ENCODE measurements around the gene PXYLP1.
"Not testable (repeated sequence)": the region's sequence is repeated elsewhere in the genome, so short reads cannot be mapped to it uniquely, and the experiment has no call there.

PXYLP1 gene

DNA sequence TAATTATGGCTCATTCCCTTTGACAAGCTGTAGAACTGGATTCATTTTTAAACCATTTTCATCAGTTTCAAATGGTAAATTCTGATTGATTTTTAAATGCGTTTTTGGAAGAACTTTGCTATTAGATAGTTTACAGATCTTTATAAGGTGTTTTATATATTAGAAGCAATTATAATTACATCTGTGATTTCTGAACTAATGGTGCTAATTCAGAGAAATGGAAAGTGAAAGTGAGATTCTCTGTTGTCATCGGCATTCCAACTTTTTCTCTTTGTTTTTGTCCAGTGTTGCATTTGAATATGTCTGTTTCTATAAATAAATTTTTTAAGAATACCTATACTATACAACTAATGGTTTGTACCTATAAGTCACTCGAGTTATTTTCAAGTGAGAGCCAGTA, 62.7 kb downstream of the PXYLP1 start:
- no peak for DNase-seq (ENCODE audit: low read depth)

DNA sequence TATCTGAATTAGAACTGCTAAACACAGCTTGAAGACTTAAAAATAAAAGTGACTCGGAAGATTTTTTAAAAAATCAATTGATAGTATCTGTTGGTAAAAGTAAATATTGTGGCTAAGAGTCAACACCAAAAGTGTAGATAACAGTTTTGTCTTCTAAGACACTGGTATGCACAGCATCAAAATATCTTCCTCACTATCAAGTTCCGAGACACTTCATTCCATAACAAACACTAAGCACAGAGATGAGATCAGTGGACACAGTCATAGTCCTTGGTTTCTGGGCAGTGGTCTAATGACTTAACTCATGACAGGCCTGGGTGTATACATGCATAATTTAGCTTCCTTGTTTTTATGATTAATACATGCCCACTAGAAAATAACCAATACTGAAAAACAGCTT, 63.2 kb downstream of the PXYLP1 start:
- DNase-seq (ENCODE audit: low read depth) = no peak

DNA sequence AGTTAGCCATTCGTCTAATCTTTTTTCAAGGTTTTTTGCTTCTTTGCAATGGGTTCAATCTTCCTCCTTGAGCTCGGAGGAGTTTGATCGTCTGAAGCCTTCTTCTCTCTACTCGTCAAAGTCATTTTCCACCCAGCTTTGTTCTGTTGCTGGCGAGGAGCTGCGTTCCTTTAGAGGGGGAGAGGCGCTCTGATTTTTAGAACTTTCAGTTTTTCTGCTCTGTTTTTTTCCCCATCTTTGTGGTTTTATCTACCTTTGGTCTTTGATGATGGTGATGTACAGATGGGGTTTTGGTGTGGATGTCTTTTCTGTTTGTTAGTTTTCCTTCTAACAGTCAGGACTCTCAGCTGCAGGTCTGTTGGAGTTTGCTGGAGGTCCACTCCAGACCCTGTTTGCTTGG, 68.8 kb downstream of the PXYLP1 start:
- DNase-seq (ENCODE audit: low read depth) = not testable (repeated sequence)

DNA sequence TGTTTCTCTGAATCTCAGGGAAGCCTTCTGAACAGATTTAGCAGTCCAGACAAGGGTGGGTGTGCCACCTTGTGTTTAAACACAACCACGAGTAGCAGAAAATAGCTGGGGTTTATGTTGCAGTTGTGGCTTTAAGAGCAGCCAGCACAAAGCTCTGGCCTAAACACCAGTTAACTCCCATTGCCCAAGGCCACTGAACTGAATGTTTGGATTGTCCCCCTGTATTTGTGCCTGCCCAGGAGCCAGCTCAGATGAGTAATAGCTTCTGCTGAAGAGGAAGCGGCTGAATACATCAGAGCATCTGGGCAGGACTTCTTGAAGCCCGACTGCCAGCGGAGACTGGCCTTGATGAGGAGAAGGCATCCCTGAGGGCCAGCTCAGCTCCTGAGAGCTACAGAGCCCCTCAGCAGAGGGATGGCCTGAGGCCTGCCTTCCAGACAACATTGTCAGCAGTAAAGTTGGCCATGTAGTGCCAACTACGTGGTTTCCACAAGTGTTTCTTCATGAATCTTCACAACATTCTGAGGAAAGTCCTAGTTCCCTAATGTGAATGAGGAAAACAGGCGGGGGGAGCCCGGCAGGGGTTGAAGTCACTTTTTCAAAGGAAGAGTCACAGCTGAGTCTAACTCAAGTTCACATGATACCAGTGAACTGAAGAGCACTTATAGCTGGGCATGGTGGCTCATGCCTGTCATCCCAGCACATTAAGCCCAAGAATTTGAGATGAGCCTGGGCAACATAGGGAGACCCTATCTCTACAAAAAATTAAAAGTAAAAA, 70.9 kb downstream of the PXYLP1 start:
- DNase-seq (ENCODE audit: low read depth) = no peak

DNA sequence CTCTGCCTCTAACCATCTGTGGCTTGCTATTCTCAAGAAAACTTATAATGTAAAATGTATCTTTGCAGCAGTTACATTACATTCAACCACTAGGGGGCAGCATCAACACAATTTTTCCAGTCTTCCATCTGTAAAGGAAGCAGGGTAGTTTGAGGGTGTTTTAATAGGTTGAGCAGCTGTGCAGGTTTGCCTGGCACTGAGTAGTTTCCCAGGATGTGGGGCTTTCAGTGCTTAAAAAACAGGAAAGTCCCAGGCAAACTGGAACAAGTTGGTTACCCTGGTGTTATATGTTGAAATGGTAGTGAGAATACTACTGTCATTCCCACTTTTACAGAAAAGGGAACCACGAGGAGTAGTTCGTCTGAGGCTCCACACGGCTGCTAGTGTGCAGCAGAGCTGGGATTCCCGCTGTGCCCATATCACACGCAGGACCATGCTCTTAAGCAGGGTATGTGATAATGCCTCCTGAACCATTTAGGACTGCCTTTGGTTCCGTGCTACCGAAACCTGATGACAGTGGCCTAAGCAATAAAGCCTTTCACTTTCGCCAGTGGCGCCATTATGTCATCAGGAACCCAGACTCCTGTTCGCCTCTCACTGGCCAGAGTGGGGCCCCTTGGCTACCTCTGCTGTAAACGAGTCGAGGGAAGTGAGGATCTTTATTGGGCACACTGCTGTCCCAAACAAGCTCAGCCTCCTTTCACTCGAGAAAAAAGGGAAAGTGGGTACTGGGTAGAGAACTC, 72.0 kb downstream of the PXYLP1 start:
- DNase-seq (ENCODE audit: low read depth) = peak; percentile 20

DNA sequence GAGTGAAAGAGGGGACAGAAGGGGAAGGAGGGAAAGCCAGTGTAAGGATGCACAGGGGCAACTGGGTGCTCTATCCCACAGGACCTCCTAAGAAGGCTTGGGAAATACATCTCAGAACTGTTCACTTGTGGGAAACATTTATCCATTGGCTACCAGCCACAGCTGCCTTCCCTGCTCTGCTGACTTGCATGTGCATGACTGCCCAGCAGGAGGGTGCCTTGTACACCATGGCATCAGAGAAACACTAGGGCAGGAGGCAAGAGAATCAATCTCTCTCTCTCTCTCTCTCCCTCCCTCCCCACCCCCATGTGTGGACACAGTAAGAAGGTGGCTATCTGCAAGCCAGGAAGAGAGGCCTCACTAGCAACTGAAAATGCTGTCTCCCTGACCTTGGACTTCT, 73.8 kb downstream of the PXYLP1 start:
- DNase-seq (ENCODE audit: low read depth) = no peak

DNA sequence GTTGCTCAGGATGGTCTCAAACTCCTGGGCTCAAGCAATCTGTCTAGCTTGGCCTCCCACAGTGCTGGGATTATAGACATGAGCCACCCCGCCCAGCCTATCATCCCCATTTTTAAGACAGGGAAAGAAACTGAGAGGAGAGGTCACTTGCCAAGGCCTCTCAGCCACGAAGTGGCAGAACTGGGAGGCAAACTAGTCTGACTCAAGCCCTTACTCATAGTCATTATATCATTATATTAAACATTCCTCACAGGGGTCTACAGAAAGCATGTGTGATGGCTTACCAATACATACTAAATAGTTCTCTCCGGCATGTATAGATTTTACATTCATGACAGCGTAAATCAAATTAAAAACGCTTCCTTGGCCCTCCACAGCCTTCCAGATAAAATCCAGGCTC, 74.7 kb downstream of the PXYLP1 start:
- no peak for DNase-seq (ENCODE audit: low read depth)

DNA sequence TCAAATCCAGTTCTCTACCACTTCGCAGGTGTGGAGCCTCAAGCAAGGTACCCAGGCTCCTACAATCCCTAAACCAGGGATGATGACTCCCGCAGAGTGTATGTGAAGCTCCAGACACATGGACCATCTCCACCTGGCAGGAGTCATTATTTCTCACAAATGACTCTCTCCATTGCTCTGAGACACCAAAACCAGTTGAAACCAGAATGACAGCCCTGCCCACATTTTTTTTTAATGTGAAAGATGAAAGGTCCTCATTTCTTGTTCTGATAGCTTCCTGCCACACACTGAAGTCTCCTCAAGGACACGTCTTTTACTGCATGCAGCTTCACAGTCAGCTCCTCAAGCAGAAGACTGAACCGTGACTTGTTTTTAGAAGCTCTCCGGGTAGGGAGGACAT, 75.3 kb downstream of the PXYLP1 start:
- DNase-seq (ENCODE audit: low read depth) = no peak

DNA sequence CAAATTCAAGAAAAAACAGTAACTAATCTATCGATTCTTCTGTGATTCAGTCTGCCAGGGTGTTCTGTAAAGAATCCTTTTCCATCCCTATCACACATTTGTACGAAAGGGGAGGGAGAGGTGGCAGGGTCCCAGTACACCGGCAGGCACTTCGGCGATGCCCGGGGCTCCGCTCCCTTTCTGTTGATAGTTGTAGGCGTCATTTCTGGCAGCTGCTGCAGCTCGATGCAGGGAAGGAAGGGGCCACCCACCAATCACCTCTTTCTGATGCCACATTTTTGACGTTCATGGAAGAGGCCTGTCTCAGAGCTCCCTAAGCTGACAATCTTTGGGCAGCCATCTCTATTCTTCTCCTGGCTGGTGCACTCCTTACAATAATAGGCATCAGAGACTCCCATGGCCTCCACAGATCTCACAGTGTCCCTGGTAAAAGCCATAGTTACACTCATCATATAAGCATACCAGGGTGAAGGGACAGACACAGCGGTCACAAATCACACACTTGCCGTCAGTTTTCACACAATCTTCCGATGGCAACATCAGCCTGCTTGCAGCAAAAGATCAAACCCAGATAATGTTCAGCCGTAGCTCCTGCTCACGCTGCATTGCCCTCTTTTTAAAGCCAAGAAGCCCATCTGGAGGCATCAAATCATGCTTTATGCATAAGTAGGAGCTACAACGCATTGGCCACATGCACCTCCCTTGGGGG, 75.9 kb downstream of the PXYLP1 start:
- no peak for DNase-seq (ENCODE audit: low read depth)

DNA sequence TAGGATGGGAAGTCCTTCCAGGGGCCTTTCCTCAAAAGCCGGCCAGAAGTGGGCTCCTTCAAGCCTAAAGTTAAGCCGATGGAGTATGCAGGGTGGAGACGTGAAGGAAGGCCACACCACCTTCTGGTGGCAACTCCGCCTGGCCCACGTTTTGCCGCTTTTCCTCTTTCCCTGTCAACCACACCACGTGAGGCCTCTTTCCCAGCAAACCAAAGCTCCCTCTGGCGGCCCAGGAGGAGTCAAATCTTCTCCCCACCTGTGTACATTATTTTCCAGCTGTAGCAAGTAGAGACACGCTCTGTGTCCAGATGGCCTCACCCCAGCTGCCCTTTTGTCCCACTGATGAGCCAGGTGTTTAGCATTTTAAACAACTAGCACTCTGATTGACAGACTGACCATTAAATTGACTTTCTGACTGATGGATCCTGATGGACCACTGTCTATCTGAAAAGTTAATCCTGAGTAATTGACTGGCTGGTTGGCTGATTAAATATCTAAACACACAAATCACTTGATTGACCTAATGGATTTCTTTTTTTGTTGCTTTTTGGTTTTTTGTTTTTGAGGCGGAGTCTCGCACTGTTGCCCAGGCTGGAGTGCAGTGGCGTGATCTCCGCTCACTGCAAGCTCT, 77.1 kb downstream of the PXYLP1 start:
- no peak for DNase-seq (ENCODE audit: low read depth)

DNA sequence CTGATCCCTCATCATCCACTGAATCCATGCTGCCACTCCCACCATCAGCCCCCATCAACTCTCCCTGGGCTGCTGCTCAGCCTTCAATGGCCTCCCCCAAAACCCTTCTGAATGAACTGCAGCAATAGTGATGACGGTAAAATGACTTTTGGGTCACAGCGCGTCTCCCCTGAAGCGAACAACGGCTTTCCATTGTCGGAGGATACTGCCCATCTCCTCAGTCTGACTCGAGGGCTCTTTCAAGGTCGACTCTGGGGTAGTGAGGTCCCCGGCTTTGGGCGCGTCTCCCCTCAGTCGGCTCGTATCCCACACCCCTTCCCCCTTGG, 79.5 kb downstream of the PXYLP1 start:
- no peak for DNase-seq (ENCODE audit: low read depth)

DNA sequence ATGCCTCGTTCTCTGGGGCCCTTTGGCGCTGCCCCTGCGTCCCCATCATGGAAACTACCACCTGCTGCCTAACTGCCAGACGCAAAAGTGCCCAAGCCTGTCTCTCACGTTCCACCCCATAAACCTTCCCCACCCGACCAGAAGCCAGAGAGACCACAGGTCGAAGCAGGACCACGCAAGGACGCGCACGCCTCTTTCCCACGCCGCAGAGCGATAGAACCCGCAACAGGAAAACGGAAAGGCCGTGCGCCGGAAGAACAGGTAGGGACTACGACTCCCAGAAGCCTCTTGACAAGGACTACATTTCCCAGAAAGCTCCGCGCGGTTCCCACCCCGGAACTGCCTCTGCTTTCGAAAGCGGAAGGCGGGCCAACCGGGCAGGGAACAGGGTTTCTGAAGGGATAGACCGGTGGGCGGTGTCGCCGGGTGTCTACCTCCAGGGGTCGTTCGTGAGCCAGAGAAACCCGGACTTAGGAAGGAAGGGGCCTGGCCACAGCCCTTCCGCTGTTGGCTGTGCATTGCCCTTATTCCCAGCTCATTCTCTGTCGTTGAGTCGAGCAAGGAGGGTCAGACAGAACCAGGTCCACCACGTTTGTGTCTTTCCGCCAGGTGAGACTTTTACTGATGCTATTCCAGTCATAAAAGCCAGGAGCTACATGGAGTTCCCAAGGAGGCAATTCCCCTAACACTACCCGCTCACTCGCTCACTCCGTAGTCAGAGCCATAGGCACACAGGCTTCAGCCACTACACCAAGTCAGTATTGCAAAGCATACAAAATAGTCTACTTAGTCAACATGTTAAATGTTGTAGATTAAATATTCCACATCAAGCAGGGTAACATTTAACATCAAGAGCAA, 80.1 kb downstream of the PXYLP1 start:
- DNase-seq (ENCODE audit: low read depth) = peak; percentile 95

DNA sequence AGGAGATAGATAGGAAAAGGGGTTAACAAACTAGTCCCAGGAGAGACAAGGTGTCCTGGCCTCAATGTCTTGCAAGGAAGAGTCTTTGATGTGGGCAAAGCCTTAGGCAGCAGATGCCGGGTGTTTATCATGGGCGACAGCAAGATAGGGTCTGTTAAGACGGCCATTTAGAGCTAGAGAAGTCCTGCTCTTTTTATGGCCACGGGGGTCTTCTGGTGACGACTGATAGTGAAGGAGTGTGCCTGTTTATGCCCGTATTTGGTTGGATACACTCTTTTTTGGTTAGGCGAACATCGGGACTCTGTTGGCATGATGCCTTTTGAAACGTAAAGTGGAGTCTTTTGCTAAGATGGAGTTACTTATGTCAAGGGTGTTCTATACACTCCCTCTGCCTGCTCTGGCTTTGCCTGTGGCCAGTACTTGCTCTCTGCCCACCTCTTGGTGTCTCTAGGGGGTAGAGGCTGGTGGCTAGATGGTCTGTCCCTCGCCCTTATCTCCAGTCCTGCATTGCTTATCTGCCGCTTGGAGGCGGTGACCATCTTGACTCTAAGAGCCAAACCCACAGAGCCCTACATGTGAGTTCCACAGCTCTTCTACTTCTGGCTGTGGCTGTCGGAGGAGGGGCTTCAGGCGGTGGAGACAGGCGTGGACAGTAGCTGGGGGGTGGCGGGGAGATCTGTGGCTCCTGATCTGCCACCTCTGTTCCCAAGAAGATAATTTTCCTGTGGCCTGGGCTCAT, 80.9 kb downstream of the PXYLP1 start:
- DNase-seq (ENCODE audit: low read depth) = no peak

DNA sequence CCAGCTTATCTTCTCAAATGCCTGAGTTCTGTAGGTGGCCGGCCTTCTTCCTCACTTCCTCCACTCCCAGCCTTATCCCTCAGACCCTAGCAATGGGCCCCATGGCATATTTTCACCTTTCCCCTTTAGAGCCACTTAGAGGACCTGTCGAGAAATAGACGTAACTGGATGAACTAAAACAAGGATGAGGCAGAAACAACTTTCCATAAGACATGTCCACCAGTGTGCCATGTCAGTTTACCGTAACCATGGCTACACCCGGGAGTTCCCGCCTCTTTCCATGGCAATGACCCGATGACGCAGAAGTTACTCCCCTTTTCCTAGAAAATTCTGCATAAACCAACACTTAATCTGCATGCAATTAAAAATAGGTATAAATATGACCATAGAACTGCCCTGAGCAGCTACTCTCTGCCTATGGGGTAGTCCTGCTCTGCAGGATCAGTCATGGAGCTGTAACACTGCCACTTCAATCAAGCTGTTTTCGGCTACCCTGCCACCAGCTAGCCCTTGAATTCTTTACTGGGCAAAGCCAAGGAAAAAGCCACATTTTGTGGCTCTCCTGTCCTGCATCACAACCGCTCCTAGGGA, 81.6 kb downstream of the PXYLP1 start:
- no peak for DNase-seq (ENCODE audit: low read depth)

DNA sequence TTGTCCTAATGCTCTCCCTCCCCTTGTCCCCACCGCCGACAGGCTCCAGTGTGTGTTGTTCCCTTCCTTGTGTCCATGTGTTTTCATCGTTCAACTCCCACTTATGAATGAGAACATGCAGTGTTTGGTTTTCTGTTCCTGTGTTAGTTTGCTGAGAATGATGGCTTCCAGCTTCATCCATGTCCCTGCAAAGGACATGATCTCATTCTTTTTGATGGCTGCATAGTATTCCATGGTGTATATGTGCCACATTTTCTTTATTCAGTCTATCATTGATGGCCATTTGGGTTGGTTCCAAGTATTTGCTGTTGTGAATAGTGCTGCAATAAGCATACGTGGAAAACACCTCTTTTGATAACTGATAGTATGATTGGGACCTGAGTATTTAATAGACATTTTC, 82.8 kb downstream of the PXYLP1 start:
- not testable (repeated sequence) for DNase-seq (ENCODE audit: low read depth)

DNA sequence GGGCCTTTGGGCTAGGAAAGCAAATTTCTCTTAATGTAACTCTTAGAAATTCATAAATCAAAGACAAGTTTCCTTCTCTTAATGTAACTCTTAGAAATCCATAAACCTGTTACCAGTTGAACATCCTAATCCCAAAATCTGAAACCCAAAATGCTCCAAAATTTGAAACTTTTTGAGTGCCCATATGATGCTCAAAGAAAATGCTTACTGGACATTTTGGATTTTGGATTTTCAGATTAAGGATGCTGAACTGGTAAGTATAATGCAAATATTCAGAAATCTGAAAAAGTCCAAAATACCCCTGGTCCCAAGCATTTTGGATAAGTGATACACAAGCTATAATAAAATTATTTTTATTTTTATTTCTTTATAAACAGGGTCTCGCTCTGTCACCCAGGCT, 85.2 kb downstream of the PXYLP1 start:
- DNase-seq (ENCODE audit: low read depth) = no peak

DNA sequence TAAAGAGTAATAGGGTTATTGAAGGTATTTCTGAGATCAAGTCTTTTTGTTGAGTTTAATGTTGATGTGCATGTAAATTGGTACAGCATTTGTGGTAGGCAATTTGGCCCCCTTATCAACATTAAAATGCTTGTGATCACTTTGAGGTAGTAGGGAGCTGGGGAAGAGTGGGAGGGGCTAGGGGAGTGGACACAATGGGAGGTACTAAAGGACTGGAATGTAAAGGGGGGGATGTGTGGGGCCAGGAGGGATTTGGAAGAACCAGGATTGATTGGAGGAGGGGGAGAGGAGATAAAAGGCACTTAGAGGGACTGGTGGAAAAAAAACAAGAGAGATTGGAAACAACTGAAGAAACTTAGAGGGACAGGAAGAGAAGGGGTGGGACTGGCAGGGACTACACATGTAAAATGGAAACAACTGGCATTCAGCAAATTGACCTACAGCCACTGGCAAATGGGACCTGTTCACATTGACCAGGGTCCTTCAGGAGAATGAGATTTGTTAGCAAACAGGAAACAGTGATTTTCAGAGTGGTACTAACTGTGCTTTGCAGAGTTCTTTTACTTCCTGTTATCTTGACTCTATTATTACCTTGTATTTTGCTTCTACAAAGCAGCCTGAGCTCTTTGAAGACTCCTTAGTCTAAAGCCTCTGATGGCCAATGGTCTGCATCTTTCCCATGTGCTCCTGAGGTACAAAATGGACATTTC, 88.9 kb downstream of the PXYLP1 start:
- no peak for DNase-seq (ENCODE audit: low read depth)

DNA sequence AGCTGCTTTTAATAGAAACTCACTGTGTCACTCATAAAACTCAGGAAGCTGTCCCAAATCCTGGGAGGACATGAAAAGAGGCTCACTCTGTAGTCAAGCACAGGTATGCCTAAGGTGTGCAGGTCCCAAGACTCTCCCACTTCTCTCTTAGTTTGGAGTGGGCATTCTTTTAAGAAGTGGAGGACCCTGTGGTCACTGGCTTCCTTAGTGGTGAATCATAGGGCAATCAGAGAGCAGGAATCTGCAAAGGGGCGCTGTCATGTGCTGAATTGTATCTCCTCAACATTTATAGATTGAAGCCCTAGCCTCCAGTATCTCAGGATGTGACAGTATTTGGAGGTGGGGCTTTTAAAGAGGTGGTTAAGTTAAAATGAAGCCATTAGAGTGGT, 89.5 kb downstream of the PXYLP1 start:
- no peak for DNase-seq (ENCODE audit: low read depth)

DNA sequence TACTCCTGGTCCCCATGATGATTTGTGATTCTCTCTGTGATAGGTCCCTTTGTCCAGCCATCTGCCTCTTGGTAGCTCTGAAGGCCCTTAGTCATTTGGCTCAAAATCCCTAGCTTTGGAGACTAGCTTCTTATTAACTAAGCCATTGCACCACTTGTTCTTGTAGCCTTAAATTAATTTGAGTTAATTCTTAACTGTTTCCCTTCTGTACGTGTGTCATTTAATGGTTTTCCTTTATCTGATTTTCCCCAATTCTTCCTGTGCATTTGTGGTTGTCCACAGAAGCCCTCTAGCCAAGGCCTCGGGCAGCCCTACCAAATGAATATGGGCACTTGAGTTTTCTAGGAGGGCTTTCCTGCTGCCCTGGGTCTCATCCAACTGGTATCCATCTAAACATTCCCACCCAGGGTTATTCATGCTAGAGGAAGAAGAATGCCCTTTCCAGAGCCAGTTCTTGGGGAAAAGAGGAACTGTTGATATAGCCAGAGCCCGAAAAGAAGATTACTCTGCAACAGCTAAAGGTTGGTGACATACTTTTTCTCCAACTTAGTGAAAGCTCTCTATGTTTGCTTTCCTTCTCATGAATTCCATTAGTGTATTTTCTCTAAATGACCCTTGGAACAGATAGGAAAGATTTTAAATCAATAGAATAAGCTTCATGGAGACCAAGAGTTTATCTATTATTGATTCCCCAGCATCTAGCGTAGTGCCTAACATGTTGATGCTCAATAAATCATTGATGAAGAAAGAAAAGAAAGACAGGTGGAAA, 92.5 kb downstream of the PXYLP1 start:
- DNase-seq (ENCODE audit: low read depth) = no peak

All from activated T-helper 1 cell treated with Interleukin-2 at 50 U/mL for 16 hours (primary cell).